GM12873 (cell line): ENCODE data around the gene DIPK1C.

ENCODE experiments used
- TF ChIP-seq, protein P1 (sequence below): IDR thresholded peaks from 2 replicates; pipeline ENCODE4 v1.5.1; 2012; ENCODE audit warnings: low read depth, mild to moderate bottlenecking, moderate library complexity, low read length, control low read depth; ENCODE audit not compliant: insufficient read depth; ENCODE audit errors: missing control alignments

DIPK1C gene

DNA sequence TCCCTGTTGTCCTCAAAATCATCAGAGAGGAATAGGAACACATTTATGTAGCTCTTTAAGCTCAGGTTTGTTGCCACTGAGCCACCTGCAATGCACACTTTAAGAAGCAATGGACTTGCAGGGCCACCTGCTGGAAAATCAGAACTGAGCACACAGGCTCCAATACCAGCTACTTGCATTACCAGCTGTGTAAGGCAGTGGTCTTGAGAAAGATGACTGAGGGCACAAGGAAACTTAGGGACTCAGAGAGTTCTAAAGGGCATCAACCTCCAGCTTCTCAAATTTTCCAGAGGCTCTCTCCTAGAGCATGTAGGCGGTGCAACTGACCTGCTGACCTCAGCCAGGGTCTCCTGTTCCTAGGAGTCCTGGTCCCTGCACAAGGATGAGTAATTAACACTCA, 36.6 kb upstream of the DIPK1C start:
- TF ChIP-seq, protein P1, sequence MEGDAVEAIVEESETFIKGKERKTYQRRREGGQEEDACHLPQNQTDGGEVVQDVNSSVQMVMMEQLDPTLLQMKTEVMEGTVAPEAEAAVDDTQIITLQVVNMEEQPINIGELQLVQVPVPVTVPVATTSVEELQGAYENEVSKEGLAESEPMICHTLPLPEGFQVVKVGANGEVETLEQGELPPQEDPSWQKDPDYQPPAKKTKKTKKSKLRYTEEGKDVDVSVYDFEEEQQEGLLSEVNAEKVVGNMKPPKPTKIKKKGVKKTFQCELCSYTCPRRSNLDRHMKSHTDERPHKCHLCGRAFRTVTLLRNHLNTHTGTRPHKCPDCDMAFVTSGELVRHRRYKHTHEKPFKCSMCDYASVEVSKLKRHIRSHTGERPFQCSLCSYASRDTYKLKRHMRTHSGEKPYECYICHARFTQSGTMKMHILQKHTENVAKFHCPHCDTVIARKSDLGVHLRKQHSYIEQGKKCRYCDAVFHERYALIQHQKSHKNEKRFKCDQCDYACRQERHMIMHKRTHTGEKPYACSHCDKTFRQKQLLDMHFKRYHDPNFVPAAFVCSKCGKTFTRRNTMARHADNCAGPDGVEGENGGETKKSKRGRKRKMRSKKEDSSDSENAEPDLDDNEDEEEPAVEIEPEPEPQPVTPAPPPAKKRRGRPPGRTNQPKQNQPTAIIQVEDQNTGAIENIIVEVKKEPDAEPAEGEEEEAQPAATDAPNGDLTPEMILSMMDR = peak; percentile 77

DNA sequence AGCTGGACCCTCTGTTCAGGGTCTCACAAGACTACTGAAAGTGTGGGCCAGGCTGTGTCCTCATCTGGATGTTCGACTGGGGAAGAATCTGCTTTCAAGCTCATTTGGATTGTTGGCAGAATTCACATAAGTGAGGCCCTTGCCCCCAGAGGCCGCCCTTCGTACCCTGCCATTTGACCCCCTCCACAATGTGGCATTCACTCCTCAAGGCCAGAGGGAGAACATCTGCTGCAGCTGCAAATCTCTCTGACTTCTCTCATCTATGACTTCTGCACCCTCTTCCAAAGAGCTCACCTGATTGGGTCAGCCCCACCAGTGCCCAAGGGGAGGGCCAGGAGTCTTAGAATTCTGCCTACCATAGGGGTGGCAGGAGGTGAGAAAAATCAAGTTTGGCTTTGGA, 35.2 kb upstream of the DIPK1C start:
- TF ChIP-seq, protein P1 = no peak

DNA sequence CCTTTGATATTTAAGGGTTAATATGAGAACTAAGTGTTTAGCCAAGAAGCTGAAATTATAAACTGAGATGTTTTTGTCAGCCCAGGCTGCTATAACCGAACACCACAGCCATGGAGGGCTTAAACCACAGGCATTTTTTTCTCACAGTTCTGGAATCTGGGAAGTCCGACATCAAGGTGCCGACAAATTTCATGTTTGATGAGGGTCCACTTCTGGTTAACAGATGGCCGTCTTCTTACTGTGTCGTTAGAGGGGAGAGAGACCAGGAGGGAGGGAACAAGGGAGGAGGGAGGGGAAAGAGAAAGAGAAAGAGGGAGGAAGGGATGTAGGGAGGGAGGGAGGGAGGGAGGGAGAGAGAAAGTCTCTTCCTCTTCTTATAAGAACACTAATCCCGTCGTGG, 32.6 kb upstream of the DIPK1C start:
- TF ChIP-seq, protein P1 = no peak

DNA sequence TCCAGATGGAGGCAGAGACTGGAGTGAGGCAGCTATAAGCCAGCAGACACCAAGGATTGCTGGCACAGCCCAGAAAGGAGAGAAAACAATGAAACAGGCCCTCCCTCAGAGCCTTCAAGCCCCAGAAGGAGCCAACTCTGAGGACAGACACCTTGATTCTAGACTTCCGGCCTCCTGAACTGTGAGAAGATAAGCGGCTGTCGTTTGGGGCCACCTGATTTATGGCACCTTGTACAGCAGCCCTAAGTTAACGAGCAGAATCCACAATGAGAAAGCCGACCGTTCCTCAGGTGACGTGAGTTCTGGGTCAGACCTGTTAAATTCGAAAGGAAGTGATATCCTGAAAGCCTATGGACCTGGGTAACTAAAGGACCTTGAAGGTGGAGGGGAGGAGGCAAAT, 31.8 kb upstream of the DIPK1C start:
- TF ChIP-seq, protein P1 = no peak

DNA sequence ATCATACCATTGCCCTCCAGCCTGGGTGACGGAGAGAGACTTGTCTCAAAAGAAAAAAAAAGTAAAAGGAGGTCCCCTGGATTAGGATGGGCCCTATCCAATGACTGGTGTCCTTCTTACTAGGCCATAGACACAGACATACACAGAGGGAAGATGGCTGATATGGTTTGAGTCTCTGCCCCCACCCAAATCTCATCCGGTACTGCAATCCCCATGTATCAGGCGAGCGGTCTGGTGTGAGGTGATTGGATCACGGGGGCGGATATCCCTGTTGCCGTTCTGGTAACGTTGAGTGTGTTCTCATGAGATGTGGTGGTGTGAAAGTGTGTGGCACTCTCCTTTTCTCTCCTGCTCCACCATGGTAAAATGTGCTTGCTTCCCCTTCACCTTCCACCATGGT, 31.2 kb upstream of the DIPK1C start:
- TF ChIP-seq, protein P1 = no peak

DNA sequence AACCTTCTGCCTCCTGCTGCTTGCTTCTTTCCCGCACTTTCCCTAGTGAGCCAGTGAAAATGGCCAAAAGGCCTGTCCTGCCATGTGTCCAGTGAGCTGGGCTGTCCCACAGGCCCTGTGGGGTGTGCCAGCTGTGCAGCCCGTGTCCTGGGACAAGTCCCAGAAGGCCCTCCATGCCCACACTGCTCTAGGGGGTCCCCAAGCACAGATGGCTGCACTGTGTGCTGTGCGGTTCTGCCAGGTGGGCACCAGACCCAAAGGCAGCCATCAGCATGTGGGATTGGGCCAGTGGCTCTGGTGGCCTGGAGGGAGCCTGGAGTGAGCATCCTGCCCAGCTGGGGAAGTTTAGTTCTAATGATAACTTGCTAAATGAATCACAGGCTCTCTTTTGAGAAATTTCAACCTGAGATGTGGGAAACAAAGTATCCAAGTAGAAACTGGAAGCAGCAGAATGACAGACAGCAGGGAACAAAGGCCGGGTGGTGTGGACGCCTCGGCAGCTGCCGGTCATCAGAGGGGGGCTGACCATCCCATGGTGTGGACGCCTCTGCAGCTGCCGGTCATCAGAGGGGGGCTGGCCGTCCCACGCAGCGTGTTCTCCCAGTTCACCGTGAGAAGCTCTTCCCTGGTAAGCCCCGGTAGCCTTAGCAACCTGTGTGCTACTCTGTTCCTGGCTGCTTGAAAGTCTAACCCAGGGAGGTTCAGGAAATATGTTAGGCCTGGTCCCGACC, 29.2 kb upstream of the DIPK1C start:
- TF ChIP-seq, protein P1 = no peak

DNA sequence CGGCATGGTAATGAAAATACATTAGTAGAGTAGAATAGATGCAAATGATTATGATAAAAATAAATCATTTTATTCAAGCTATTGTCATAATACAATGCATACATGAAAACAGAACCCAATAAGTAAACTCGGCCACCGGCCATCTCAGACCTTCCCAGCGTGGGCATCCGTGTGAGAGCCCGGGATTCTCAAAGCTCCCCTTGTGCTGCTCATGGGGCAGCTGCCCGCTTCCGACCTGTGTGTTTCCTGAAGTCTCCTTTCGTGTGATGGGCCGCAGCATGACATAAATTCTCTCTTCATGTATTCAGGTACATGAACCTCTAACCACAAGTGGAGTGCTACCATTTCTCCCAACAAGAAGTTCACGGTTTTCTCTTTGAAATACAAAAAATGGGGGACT, 25.6 kb upstream of the DIPK1C start:
- TF ChIP-seq, protein P1 = no peak
